MCF 10A (cell line): ENCODE measurements around the gene TRPM4. TPM values are rescaled to one million over a fixed set of nuclear protein-coding genes. Genes with fewer than 3 reads are reported as not detected.

Source experiments
- BruUV-seq: library from RNA; stranded (reverse); fragments of 400-500 nt; replicated peaks from 2 replicates; lab custom pipeline; 2021; lab: Mats Ljungman, UMichigan
- CTCF ChIA-PET: fragments of 300-600 bp; sonication (Branson Sonifier 250); formaldehyde crosslinking; extraction: SDS; loops from one replicate; lab custom pipeline; 2021; ENCODE audit warnings: antibody characterized with exemption, inconsistent platforms; lab: Yijun Ruan, JAX
- POLR2A ChIA-PET: fragments of 300-600, 350-650 bp; sonication (Branson Sonifier 250); formaldehyde crosslinking; extraction: SDS; loops from one replicate; lab custom pipeline; 2020; ENCODE audit warnings: antibody characterized with exemption, inconsistent platforms; lab: Yijun Ruan, JAX
- DNase-seq: peaks from one replicate; pipeline ENCODE4 v3.0.0-alpha.2; 2018; ENCODE audit not compliant: unreplicated experiment
- H3K27ac Mint-ChIP-seq: one replicate; pipeline ENCODE4 v1.8.0; 2022; ENCODE audit warnings: mild to moderate bottlenecking, low read depth, mixed read lengths; ENCODE audit not compliant: unreplicated experiment
- H3K27me3 Mint-ChIP-seq: one replicate; pipeline ENCODE4 v1.8.0; 2022; ENCODE audit warnings: mixed read lengths; ENCODE audit not compliant: insufficient read depth, unreplicated experiment
- H3K36me3 Mint-ChIP-seq: one replicate; pipeline ENCODE4 v1.8.0; 2022; ENCODE audit warnings: mild to moderate bottlenecking, moderate library complexity, mixed read lengths; ENCODE audit not compliant: insufficient read depth, unreplicated experiment
- H3K4me1 Mint-ChIP-seq: one replicate; pipeline ENCODE4 v1.8.0; 2022; ENCODE audit warnings: mixed read lengths; ENCODE audit not compliant: insufficient read depth, unreplicated experiment
- H3K4me3 Mint-ChIP-seq: one replicate; pipeline ENCODE4 v1.8.0; 2022; ENCODE audit warnings: mild to moderate bottlenecking, moderate library complexity, mixed read lengths; ENCODE audit not compliant: unreplicated experiment
- H3K9me3 Mint-ChIP-seq: one replicate; pipeline ENCODE4 v1.8.0; 2022; ENCODE audit warnings: mixed read lengths; ENCODE audit not compliant: unreplicated experiment
- intact Hi-C: fragments of 100-400 bp; cut with micrococcal nuclease; formaldehyde crosslinking; loops from 2 replicates; pipeline ENCODE4 v1.14.1; 2022
- total RNA-seq: library from RNA; stranded (reverse); gene quantifications from 2 replicates; pipeline ENCODE4 v1.2.3, GENCODE V29; 2022
- TF ChIP-seq, protein P1 (sequence below): fragments of 200-600 bp; IDR thresholded peaks from one replicate; pipeline ENCODE4 v1.8.0; 2022; ENCODE audit warnings: antibody characterized with exemption, mild to moderate bottlenecking; ENCODE audit not compliant: unreplicated experiment

TRPM4 gene
- total RNA-seq, 1 experiment from 2014 or later = 21.2 TPM

GRCh38 chr19:49155005-49155819 lies 2.4 kb upstream of the TRPM4 start, which contains the start of gene HRC:
HRC (minus strand) TSS chr19:49155396; CDS start chr19:49155237, 159 bp downstream.
- Mint-ChIP-seq H3K27ac (no peak within 1 kb of the TSS), H3K9me3 (peaks cover 17% of the 10 kb centered on the region), H3K36me3 (no peaks in the 10 kb centered on the region), H3K4me1 (peaks cover 12% of the 10 kb centered on the region), H3K27me3 (no peaks in the 10 kb centered on the region), H3K4me3 (no peak within 1 kb of the TSS)
- BruUV-seq = no TSS peak
- intact Hi-C loops = loop anchor here (5.0 kb wide), 1 partner anchor 42 kb away; no protein-coding TSS in a partner anchor
- POLR2A ChIA-PET = interaction anchor here (1.0 kb wide), 1 partner anchor 162 kb away, joined by 3 read pairs; the partner anchor contains the start of genes GYS1 and RUVBL2
- TF ChIP-seq, protein P1, sequence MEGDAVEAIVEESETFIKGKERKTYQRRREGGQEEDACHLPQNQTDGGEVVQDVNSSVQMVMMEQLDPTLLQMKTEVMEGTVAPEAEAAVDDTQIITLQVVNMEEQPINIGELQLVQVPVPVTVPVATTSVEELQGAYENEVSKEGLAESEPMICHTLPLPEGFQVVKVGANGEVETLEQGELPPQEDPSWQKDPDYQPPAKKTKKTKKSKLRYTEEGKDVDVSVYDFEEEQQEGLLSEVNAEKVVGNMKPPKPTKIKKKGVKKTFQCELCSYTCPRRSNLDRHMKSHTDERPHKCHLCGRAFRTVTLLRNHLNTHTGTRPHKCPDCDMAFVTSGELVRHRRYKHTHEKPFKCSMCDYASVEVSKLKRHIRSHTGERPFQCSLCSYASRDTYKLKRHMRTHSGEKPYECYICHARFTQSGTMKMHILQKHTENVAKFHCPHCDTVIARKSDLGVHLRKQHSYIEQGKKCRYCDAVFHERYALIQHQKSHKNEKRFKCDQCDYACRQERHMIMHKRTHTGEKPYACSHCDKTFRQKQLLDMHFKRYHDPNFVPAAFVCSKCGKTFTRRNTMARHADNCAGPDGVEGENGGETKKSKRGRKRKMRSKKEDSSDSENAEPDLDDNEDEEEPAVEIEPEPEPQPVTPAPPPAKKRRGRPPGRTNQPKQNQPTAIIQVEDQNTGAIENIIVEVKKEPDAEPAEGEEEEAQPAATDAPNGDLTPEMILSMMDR = no peak
- no peak for DNase-seq
- CTCF ChIA-PET = interaction anchor here (0.6 kb wide), 1 partner anchor 147 kb away, joined by 4 read pairs; no protein-coding TSS in a partner anchor

DNA sequence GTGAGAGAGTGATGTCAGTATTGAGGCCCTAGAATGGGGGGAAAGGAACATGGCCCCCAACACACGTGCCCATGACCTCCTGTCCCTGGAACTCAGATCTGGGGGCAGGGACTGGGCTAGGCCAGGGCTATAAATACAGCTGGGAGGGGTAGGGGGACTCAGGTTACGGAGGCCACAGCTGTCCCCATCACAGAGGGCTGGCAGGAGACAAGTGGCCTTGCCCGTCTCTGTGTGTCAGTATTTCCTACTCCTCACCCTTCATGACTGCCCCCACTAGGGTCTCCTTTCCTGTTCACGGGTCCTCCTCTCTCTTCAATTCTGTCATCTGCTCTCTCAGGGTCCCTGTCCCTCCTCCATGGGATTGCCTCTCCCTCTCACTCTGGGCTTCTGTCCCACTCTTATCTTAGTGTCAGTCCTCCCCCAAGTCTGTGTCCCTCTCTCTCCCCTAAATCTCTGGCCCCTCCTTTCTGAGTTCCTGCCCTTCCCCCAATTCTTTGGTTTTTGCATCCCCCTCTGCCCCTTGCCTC lies 1.7 kb upstream of the TRPM4 start:
- POLR2A ChIA-PET = no interaction called here
- CTCF ChIA-PET = no interaction called here
- Mint-ChIP-seq H3K27me3 (no peaks in the 10 kb centered on the region), H3K36me3 (no peaks in the 10 kb centered on the region), H3K4me3 (no peak overlapping the region), H3K9me3 (peaks cover 17% of the 10 kb centered on the region), H3K4me1 (peaks cover 12% of the 10 kb centered on the region), H3K27ac (no peak overlapping the region)
- no peak for DNase-seq
- TF ChIP-seq, protein P1 = no peak
- intact Hi-C loops = loop anchor here (5.0 kb wide), 1 partner anchor 41 kb away; no protein-coding TSS in a partner anchor
- no TSS peak for BruUV-seq

- TF ChIP-seq, protein P1 = no peak
- CTCF ChIA-PET = interaction anchor here (0.7 to 1.5 kb wide), 3 partner anchors 43 to 497 kb away, joined by 3 to 5 read pairs (median 3); no protein-coding TSS in a partner anchor
- BruUV-seq = no TSS peak
- Mint-ChIP-seq H3K36me3 (no peaks in the 10 kb centered on the region), H3K27ac (no peak overlapping the region), H3K4me3 (no peak overlapping the region), H3K9me3 (no peaks in the 10 kb centered on the region), H3K4me1 (peaks cover 7% of the 10 kb centered on the region), H3K27me3 (no peaks in the 10 kb centered on the region)
- POLR2A ChIA-PET = interaction anchor here (0.9 kb wide), 1 partner anchor 10 kb away, joined by 3 read pairs; no protein-coding TSS in a partner anchor
- intact Hi-C loops = no loop called here
- DNase-seq = no peak
Measured at GRCh38 chr19:49160450-49161189, 3.0 kb downstream of the TRPM4 start.
